Nephron progenitor cell (in vitro differentiated cells): ENCODE data around the gene EVI5L.

Experiments
- DNase-seq: peaks from one replicate; pipeline ENCODE4 v3.0.0; 2021
- H3K27ac Mint-ChIP-seq: 2 replicates; pipeline ENCODE4 v1.8.0; 2021; ENCODE audit warnings: mild to moderate bottlenecking, moderate library complexity, mixed read lengths
- H3K27me3 Mint-ChIP-seq: 2 replicates; pipeline ENCODE4 v1.8.0; 2021; ENCODE audit warnings: mild to moderate bottlenecking, low read depth, mixed read lengths; ENCODE audit not compliant: poor library complexity
- H3K36me3 Mint-ChIP-seq: 2 replicates; pipeline ENCODE4 v1.8.0; 2021; ENCODE audit warnings: low read depth, mixed read lengths
- H3K4me1 Mint-ChIP-seq: 2 replicates; pipeline ENCODE4 v1.8.0; 2021; ENCODE audit warnings: mixed read lengths
- H3K4me3 Mint-ChIP-seq: 2 replicates; pipeline ENCODE4 v1.8.0; 2021; ENCODE audit warnings: mild to moderate bottlenecking, moderate library complexity, mixed read lengths
- H3K9me3 Mint-ChIP-seq: 2 replicates; pipeline ENCODE4 v1.8.0; 2021; ENCODE audit warnings: mild to moderate bottlenecking, moderate library complexity, mixed read lengths
- TF ChIP-seq, protein P1 (sequence below): fragments of 200-600 bp; sonication (generic); IDR thresholded peaks from 2 replicates; pipeline ENCODE4 v1.5.0; 2021; ENCODE audit warnings: antibody characterized with exemption

EVI5L gene

DNA sequence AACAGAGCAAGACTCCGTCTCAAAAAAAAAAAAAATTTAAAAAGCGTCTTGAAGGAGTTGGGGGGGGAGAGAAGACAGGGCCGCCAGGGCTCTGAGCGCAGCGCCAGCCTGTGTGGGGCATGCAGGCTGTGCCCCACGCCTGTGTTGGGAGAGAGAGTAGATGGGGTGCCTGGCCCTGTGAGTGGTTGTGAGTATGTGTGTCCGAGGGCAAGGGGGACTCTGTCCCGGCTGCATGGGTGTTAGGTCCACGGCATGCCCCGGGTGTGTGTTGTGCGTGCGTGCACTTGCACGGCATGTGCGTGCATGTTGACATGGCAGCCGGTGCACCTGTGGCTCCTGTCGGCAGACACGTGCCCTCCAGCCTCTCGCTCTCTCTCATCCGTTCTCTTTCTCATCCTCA lies 77.1 kb downstream of the EVI5L start:
- peaks cover 12% of the 10 kb centered on the region for H3K36me3 Mint-ChIP-seq
- peak overlapping the region; percentile 66 for H3K27ac Mint-ChIP-seq

DNA sequence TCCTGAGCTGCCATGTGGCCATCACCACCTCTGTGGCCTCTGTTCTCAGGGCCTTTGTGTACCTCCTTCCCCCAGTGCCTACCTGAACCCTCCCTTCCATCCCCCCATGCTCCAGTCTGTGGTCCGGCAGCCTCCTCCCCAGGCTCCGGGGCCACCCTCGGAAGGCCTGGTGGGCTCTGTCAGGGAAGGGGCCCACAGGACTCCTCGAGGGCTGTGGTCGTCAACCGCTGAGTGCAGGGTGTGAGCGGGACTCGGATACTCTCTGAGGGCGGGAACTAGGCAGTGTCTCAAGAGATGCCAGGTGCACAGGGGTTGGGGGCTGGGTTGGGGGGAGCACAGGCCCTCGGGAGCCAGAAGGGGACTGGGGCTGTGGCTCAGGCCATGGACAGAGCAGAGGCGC lies 77.5 kb downstream of the EVI5L start:
- Mint-ChIP-seq H3K9me3 (no peaks in the 10 kb centered on the region), H3K4me1 (peaks cover 26% of the 10 kb centered on the region), H3K27ac (peak overlapping the region; percentile 66), H3K4me3 (no peak overlapping the region), H3K36me3 (peaks cover 13% of the 10 kb centered on the region), H3K27me3 (peaks cover 10% of the 10 kb centered on the region)
- no peak for DNase-seq
- TF ChIP-seq, protein P1, sequence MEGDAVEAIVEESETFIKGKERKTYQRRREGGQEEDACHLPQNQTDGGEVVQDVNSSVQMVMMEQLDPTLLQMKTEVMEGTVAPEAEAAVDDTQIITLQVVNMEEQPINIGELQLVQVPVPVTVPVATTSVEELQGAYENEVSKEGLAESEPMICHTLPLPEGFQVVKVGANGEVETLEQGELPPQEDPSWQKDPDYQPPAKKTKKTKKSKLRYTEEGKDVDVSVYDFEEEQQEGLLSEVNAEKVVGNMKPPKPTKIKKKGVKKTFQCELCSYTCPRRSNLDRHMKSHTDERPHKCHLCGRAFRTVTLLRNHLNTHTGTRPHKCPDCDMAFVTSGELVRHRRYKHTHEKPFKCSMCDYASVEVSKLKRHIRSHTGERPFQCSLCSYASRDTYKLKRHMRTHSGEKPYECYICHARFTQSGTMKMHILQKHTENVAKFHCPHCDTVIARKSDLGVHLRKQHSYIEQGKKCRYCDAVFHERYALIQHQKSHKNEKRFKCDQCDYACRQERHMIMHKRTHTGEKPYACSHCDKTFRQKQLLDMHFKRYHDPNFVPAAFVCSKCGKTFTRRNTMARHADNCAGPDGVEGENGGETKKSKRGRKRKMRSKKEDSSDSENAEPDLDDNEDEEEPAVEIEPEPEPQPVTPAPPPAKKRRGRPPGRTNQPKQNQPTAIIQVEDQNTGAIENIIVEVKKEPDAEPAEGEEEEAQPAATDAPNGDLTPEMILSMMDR: no peak

More for the DNA sequence above, 77.1 kb downstream of the EVI5L start:
- Mint-ChIP-seq H3K9me3 (no peaks in the 10 kb centered on the region), H3K27me3 (peaks cover 13% of the 10 kb centered on the region), H3K4me1 (peaks cover 29% of the 10 kb centered on the region), H3K4me3 (no peak overlapping the region)
- no peak for DNase-seq
- TF ChIP-seq, protein P1: no peak

DNA sequence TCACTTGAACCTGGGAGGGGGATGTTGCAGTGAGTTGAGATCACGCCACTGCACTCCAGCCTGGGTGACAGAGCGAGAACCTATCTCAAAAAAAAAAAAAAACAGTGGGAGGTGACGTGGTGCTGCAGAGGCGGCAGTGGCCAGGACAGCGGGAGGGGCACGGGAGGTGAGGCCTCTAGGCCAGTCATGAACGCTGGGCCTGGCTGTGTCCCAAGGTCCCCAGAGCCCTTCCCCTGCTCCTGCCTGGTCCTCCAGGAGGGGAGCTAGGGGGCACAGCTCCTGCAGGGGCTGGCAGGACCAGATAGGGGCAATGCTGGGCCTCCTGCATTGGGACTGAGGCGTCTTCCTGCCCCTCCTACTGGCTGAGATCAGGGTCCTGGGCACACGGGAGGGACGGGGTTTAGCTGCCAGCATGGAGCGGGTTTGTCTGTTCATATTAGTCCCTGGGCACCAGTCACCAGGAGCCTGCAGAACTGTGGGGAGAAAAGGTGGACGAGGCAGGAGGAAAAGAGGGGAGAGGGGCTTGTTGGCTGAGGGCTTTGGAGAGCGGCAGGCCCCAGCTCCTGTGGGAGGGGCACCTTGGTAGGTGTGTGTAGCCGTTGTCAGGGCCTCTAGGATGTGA lies 78.2 kb downstream of the EVI5L start:
- no peaks in the 10 kb centered on the region for H3K9me3 Mint-ChIP-seq
- H3K4me1 Mint-ChIP-seq: peaks cover 24% of the 10 kb centered on the region
- H3K36me3 Mint-ChIP-seq: peaks cover 20% of the 10 kb centered on the region
- peaks cover 7% of the 10 kb centered on the region for H3K27me3 Mint-ChIP-seq
- no peak overlapping the region for H3K27ac Mint-ChIP-seq
- H3K4me3 Mint-ChIP-seq: no peak overlapping the region
- DNase-seq: no peak
- TF ChIP-seq, protein P1: no peak

DNA sequence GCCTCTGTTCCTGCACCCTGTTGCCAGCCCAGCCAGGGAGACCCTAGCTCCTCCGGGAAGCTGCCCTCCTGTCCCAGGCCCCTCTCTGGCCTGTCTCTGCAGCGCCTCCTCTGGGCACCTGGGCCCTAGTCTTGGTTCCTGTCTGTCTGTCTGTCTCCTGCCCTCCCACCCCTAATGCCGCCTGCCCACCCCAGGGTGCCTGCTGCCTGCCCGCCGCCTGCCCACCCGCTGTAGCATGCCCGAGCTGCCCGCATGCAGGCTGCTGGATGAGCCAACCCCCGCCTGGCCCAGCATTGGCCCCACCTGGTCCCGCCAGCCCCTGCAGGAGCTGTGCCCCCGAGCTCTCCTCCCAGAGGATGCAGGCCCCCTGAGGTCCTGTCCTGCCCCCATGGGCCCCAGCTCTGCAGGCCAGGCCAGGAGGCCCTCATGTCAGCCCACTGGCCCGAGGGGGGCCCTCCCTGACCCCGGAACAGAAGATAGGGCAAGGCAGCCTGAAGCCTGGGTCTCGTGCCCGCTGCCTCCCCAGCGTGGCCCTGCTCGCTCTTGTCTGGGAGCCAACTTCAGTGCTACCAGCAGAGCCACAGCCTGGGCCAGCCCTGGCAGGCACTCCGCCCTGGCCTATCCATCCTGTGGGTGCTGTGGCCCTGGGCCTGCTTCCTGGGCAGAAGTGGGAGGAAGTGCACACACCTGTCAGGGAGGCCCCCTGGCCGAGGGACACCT lies 78.9 kb downstream of the EVI5L start:
- no peak overlapping the region for H3K27ac Mint-ChIP-seq
- DNase-seq: no peak
- H3K4me1 Mint-ChIP-seq: peaks cover 23% of the 10 kb centered on the region
- peaks cover 8% of the 10 kb centered on the region for H3K27me3 Mint-ChIP-seq
- no peak overlapping the region for H3K4me3 Mint-ChIP-seq
- peaks cover 20% of the 10 kb centered on the region for H3K36me3 Mint-ChIP-seq
- TF ChIP-seq, protein P1: no peak
- H3K9me3 Mint-ChIP-seq: no peaks in the 10 kb centered on the region

DNA sequence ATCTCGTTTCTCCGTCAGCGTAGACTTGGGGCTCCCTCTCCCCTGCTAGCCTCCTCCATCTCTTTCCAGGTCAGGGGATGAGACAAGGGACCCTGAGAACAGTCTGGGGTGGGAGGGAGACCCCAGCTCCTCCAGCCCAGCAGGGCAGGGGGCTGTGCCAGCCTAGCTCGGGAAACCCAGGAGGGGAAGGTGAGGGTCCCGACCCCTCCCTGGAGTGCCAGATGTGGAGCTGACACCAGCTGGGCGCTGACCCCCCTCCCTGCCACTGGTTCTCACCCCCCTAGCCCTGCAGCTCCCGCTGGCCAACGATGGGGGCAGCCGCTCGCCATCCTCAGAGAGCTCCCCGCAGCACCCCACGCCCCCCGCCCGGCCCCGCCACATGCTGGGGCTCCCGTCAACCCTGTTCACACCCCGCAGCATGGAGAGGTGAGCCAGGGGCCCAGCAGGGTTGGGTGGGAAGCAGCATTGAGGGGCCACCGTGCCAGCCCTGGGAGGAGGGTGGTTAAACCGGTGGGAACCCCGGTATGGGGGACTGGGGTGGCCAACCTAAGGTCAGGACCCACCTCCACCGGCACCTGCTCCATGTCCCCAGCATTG lies 79.6 kb downstream of the EVI5L start:
- peaks cover 15% of the 10 kb centered on the region for H3K27me3 Mint-ChIP-seq
- TF ChIP-seq, protein P1: no peak
- H3K36me3 Mint-ChIP-seq: peaks cover 20% of the 10 kb centered on the region
- DNase-seq: no peak
- H3K4me1 Mint-ChIP-seq: peaks cover 21% of the 10 kb centered on the region
- H3K4me3 Mint-ChIP-seq: no peak overlapping the region
- no peak overlapping the region for H3K27ac Mint-ChIP-seq
- H3K9me3 Mint-ChIP-seq: no peaks in the 10 kb centered on the region
